HEK293 (cell line): ENCODE data around the gene PAXX.

Source experiments
- CTCF ChIP-seq: fragments of 450-650 bp; formaldehyde crosslinking; IDR thresholded peaks from 2 replicates; pipeline ENCODE4 v1.5.1; 2016; ENCODE audit warnings: missing biosample characterization, missing genetic modification characterization
- IKZF3 ChIP-seq: fragments of 450-650 bp; IDR thresholded peaks from 2 replicates; pipeline ENCODE4 v1.5.0; 2018; ENCODE audit warnings: missing biosample characterization, mild to moderate bottlenecking, missing genetic modification characterization, moderate library complexity
- MYNN ChIP-seq: fragments of 450-650 bp; formaldehyde crosslinking; IDR thresholded peaks from 2 replicates; pipeline ENCODE4 v1.5.1; 2016; ENCODE audit warnings: missing biosample characterization, missing genetic modification characterization, borderline replicate concordance
- TCF7L2 ChIP-seq: IDR thresholded peaks from 2 replicates; pipeline ENCODE4 v1.6.1; 2011; ENCODE audit warnings: low read depth, mild to moderate bottlenecking, inconsistent platforms, low read length, moderate library complexity, borderline replicate concordance
- YY1 ChIP-seq: fragments of 450-650 bp; formaldehyde crosslinking; IDR thresholded peaks from 2 replicates; pipeline ENCODE4 v1.5.1; 2018; ENCODE audit warnings: missing biosample characterization, missing genetic modification characterization
- ZNF211 ChIP-seq: fragments of 450-650 bp; formaldehyde crosslinking; IDR thresholded peaks from 2 replicates; pipeline ENCODE4 v1.5.1; 2016; ENCODE audit warnings: low read depth, missing biosample characterization, missing genetic modification characterization
- ZNF488 ChIP-seq: fragments of 450-650 bp; formaldehyde crosslinking; IDR thresholded peaks from 2 replicates; pipeline ENCODE4 v1.5.1; 2016; ENCODE audit warnings: missing biosample characterization, missing genetic modification characterization
- ZNF585B ChIP-seq: fragments of 450-650 bp; formaldehyde crosslinking; IDR thresholded peaks from 2 replicates; pipeline ENCODE4 v1.5.1; 2016; ENCODE audit warnings: missing biosample characterization, missing genetic modification characterization
- ZNF747 ChIP-seq: fragments of 450-650 bp; formaldehyde crosslinking; IDR thresholded peaks from 2 replicates; pipeline ENCODE4 v1.5.1; 2016; ENCODE audit warnings: missing biosample characterization, missing genetic modification characterization
- TF ChIP-seq, protein P1 (sequence below): fragments of 450-650 bp; formaldehyde crosslinking; IDR thresholded peaks from 2 replicates; pipeline ENCODE4 v1.5.1; 2016; ENCODE audit warnings: missing biosample characterization, missing genetic modification characterization, low read depth

DNA sequence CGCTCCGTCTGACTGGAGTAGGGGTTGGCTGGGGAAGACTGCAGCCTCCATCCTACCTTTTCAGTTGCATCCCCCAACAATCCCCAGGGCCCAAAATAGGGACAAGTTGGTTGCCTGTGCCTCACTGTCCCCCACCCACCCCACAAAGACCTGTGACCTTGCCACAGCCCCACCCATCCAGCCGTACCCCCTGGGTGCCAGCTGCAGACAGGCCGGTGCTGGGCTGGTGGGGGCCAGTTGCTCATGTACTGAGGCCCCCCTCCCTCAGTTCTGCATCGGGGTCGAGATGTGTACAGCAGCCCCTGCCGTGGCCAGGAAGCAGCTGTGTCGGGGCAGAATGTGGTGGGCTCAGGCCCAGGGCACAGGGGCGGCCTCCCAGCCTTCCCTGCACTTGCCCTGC is 9.1 kb upstream of the PAXX start:
- TF ChIP-seq, protein P1, sequence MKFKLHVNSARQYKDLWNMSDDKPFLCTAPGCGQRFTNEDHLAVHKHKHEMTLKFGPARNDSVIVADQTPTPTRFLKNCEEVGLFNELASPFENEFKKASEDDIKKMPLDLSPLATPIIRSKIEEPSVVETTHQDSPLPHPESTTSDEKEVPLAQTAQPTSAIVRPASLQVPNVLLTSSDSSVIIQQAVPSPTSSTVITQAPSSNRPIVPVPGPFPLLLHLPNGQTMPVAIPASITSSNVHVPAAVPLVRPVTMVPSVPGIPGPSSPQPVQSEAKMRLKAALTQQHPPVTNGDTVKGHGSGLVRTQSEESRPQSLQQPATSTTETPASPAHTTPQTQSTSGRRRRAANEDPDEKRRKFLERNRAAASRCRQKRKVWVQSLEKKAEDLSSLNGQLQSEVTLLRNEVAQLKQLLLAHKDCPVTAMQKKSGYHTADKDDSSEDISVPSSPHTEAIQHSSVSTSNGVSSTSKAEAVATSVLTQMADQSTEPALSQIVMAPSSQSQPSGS (tag by site-specific recombination) = no peak
- TF ChIP-seq ZNF747 = no peak
- TF ChIP-seq IKZF3 (tag by site-specific recombination) = no peak
- TF ChIP-seq ZNF211 = no peak
- no peak for TF ChIP-seq MYNN
- TF ChIP-seq CTCF (tag by site-specific recombination) = no peak
- no peak for TF ChIP-seq ZNF585B
- TF ChIP-seq TCF7L2 = no peak
- no peak for TF ChIP-seq YY1 (tag by site-specific recombination)
- TF ChIP-seq ZNF488 = no peak
